ENCODE results near the gene FOXS1.

- TF ChIP-seq CTCF (IDR thresholded peaks at IDR 0.05 in 8 of 11, conservative IDR thresholded peaks at IDR 0.05 in 3 of 11) (no peak), POLR2A (IDR thresholded peaks at IDR 0.05) (no peak)
Measured at GRCh38 chr20:31861135-31861384, 15.7 kb upstream of the FOXS1 start.

Data from spleen (tissue), 7 donors.